SU-DHL-6 (cell line): ENCODE measurements around the gene TRIM64C.
"Not testable (repeated sequence)": the region's sequence is repeated elsewhere in the genome, so short reads cannot be mapped to it uniquely, and the experiment has no call there.

Experiments
- EZH2phosphoT487 ChIP-seq: fragments of 200-600 bp; sonication (generic), shearing (Covaris generic); conservative IDR thresholded peaks from 2 replicates; pipeline ENCODE4 v1.6.1; 2018; ENCODE audit warnings: mild to moderate bottlenecking, antibody characterized with exemption, low read length, moderate library complexity, mixed read lengths
- TF ChIP-seq, protein P1 (sequence below): fragments of 200-600 bp; sonication (generic); IDR thresholded peaks from one replicate; pipeline ENCODE4 v1.5.1; 2017; ENCODE audit warnings: antibody characterized with exemption, mild to moderate bottlenecking, low read length, moderate library complexity; ENCODE audit not compliant: insufficient read depth, poor library complexity, severe bottlenecking

DNA sequence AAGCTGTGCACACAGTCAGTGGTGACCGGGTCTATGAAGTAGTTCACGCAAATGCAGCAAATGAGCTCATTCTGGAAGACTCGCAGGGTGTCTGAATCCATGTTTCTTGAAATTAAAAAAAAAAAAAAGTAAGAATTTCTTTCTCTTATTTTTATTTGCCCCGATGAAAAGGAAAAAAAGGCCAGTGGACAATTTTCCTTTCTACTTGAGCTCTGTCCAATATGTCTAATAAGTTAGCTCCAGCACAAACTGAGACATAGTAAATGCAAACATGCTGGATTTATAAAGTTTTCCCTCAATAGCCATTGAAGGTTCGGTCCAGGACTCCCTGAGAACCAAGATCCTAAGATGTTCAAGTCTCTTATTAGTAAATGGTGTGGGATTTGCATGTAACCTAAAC, at the start of gene TRIM64C:
- TF ChIP-seq, protein P1, sequence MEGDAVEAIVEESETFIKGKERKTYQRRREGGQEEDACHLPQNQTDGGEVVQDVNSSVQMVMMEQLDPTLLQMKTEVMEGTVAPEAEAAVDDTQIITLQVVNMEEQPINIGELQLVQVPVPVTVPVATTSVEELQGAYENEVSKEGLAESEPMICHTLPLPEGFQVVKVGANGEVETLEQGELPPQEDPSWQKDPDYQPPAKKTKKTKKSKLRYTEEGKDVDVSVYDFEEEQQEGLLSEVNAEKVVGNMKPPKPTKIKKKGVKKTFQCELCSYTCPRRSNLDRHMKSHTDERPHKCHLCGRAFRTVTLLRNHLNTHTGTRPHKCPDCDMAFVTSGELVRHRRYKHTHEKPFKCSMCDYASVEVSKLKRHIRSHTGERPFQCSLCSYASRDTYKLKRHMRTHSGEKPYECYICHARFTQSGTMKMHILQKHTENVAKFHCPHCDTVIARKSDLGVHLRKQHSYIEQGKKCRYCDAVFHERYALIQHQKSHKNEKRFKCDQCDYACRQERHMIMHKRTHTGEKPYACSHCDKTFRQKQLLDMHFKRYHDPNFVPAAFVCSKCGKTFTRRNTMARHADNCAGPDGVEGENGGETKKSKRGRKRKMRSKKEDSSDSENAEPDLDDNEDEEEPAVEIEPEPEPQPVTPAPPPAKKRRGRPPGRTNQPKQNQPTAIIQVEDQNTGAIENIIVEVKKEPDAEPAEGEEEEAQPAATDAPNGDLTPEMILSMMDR, result not testable (repeated sequence)
- not testable (repeated sequence) for TF ChIP-seq EZH2phosphoT487
